22Rv1 (cell line): ENCODE data around the gene ZFPL1.

Experiments used
- H3K27ac ChIP-seq: fragments of 450-650 bp; 2 replicates; pipeline ENCODE4 v1.5.1; 2017
- CTCF ChIP-seq: fragments of 450-650 bp; IDR thresholded peaks from 2 replicates; pipeline ENCODE4 v1.5.1; 2017; ENCODE audit warnings: mild to moderate bottlenecking
- ZFX ChIP-seq: fragments of 450-650 bp; IDR thresholded peaks from 2 replicates; pipeline ENCODE4 v1.6.1; 2017; ENCODE audit warnings: antibody characterized with exemption, borderline replicate concordance

ZFPL1 gene

GRCh38 chr11:65127473-65128181, 43.6 kb downstream of the ZFPL1 start:
- TF ChIP-seq CTCF (no peak), ZFX (no peak)
- peak overlapping the region; percentile 37 for H3K27ac ChIP-seq

GRCh38 chr11:65128182-65129145, 44.4 kb downstream of the ZFPL1 start:
- H3K27ac ChIP-seq = peak overlapping the region; percentile 37; the same call in 1 of the 2 replicates
- TF ChIP-seq CTCF = no peak
- TF ChIP-seq ZFX = no peak

GRCh38 chr11:65129649-65130441, 45.8 kb downstream of the ZFPL1 start:
- TF ChIP-seq ZFX (no peak), CTCF (no peak)
- no peak overlapping the region for H3K27ac ChIP-seq

GRCh38 chr11:65130631-65131416, 46.8 kb downstream of the ZFPL1 start:
- TF ChIP-seq CTCF = no peak
- no peak for TF ChIP-seq ZFX
- no peak overlapping the region for H3K27ac ChIP-seq

- no peak overlapping the region for H3K27ac ChIP-seq
- TF ChIP-seq ZFX = no peak
- TF ChIP-seq CTCF = no peak
These were observed 47.4 kb downstream of the ZFPL1 start for GRCh38 chr11:65131417-65131776.

- TF ChIP-seq CTCF (no peak), ZFX (no peak)
- no peak overlapping the region for H3K27ac ChIP-seq
These were observed 47.8 kb downstream of the ZFPL1 start for GRCh38 chr11:65131895-65132237.
